ENCODE results near the gene IL13RA1. TPM values are rescaled to one million over a fixed set of nuclear protein-coding genes. Genes with fewer than 3 reads are reported as not detected.

IL13RA1 gene
- total and polyA plus RNA-seq, 2 experiments from 2014 or later, result 2.7 to 6.6 TPM

- ATAC-seq (no peak), DNase-seq (ENCODE audit: low spot score) (no peak)
- H3K4me1 Mint-ChIP-seq, result peaks cover 11% of the 10 kb centered on the region
- Histone ChIP-seq H3F3A (replicated peaks; ENCODE audit: low read depth) (no peaks in the 10 kb centered on the region), H4K20me1 (replicated peaks; ENCODE audit: insufficient read depth) (no peaks in the 10 kb centered on the region), H3K79me2 (replicated peaks; ENCODE audit: insufficient read depth) (no peaks in the 10 kb centered on the region), H3K4me2 (no peak overlapping the region), H3K9me2 (ENCODE audit: insufficient read depth) (no peaks in the 10 kb centered on the region), H3K36me3 (ENCODE audit: insufficient read depth) (no peaks in the 10 kb centered on the region), H3K4me3 (no peak overlapping the region), H3K27ac (ENCODE audit: low read depth) (no peak overlapping the region), H3K27me3 (ENCODE audit: insufficient read depth) (no peaks in the 10 kb centered on the region), H2AFZ (no peak overlapping the region), H3K4me1 (ENCODE audit: insufficient read depth) (peaks cover 8% of the 10 kb centered on the region; the same call in 1 of the 2 replicates)
- no peak for TF ChIP-seq NANOG (IDR thresholded peaks at IDR 0.05; ENCODE audit: borderline replicate concordance)
- no peak for TF ChIP-seq POLR2AphosphoS5 (IDR thresholded peaks at IDR 0.05; ENCODE audit: low read depth)
- H3K4me3 Mint-ChIP-seq, result no peak overlapping the region
- H3K36me3 Mint-ChIP-seq (ENCODE audit: low read depth), result peaks cover 2% of the 10 kb centered on the region; the same call in 1 of the 3 replicates
- H3K27me3 Mint-ChIP-seq (ENCODE audit: insufficient read depth, low read depth, poor library complexity), result peaks cover 2% of the 10 kb centered on the region
- H3K27ac Mint-ChIP-seq, result no peak overlapping the region
- peaks cover 13% of the 10 kb centered on the region; the same call in 2 of the 3 replicates for H3K9me3 Mint-ChIP-seq
Observed at GRCh38 chrX:118739577-118739976, 12.2 kb downstream of the IL13RA1 start.

- ATAC-seq, result no peak
- peaks cover 2% of the 10 kb centered on the region for H3K27me3 Mint-ChIP-seq (ENCODE audit: insufficient read depth, low read depth, poor library complexity)
- H3K9me3 Mint-ChIP-seq, result peaks cover 13% of the 10 kb centered on the region; the same call in 2 of the 3 replicates
- no peak for TF ChIP-seq STAT1 (IDR thresholded peaks at IDR 0.05; ENCODE audit: unreplicated experiment)
- no peak for TF ChIP-seq JUNB (IDR thresholded peaks at IDR 0.05; ENCODE audit: unreplicated experiment)
- TF ChIP-seq NANOG (IDR thresholded peaks at IDR 0.05; ENCODE audit: borderline replicate concordance), result no peak
- TF ChIP-seq ZNF462 (CRISPR knock-in tag; IDR thresholded peaks at IDR 0.05), result no peak
- no peak for TF ChIP-seq ZNF114 (CRISPR knock-in tag; IDR thresholded peaks at IDR 0.05)
- no peak for TF ChIP-seq EZH2 (IDR thresholded peaks at IDR 0.05; ENCODE audit: low read depth, unreplicated experiment)
- TF ChIP-seq EZH2phosphoT487 (IDR thresholded peaks at IDR 0.05; ENCODE audit: unreplicated experiment), result no peak
- no peak for TF ChIP-seq POLR2AphosphoS5 (IDR thresholded peaks at IDR 0.05; ENCODE audit: low read depth)
- no peak for TF ChIP-seq CREB1 (CRISPR knock-in tag; IDR thresholded peaks at IDR 0.05; ENCODE audit: low read depth)
- no peak for TF ChIP-seq ETS1 (IDR thresholded peaks at IDR 0.05)
- TF ChIP-seq CTCF (conservative IDR thresholded peaks at IDR 0.05; ENCODE audit: low read depth in 2 of 2), result no peak
- no peak for TF ChIP-seq ZNF331 (CRISPR knock-in tag; IDR thresholded peaks at IDR 0.05; ENCODE audit: low read depth)
Observed at GRCh38 chrX:118740276-118740889, 13.0 kb downstream of the IL13RA1 start.

More at GRCh38 chrX:118740276-118740889, 13.0 kb downstream of the IL13RA1 start:
- no peak for DNase-seq (ENCODE audit: low spot score)
- Histone ChIP-seq H3F3A (replicated peaks; ENCODE audit: low read depth) (no peaks in the 10 kb centered on the region), H3K36me3 (ENCODE audit: insufficient read depth) (no peaks in the 10 kb centered on the region), H3K4me1 (ENCODE audit: insufficient read depth) (peaks cover 8% of the 10 kb centered on the region; the same call in 1 of the 2 replicates), H2AFZ (no peak overlapping the region), H4K20me1 (replicated peaks; ENCODE audit: insufficient read depth) (no peaks in the 10 kb centered on the region), H3K4me2 (no peak overlapping the region), H3K4me3 (no peak overlapping the region), H3K79me2 (replicated peaks; ENCODE audit: insufficient read depth) (no peaks in the 10 kb centered on the region), H3K27me3 (ENCODE audit: insufficient read depth) (no peaks in the 10 kb centered on the region), H3K27ac (ENCODE audit: low read depth) (no peak overlapping the region), H3K9me2 (ENCODE audit: insufficient read depth) (no peaks in the 10 kb centered on the region)
- H3K36me3 Mint-ChIP-seq (ENCODE audit: low read depth), result peaks cover 2% of the 10 kb centered on the region; the same call in 1 of the 3 replicates
- H3K4me3 Mint-ChIP-seq, result no peak overlapping the region
- H3K4me1 Mint-ChIP-seq, result peaks cover 13% of the 10 kb centered on the region
- H3K27ac Mint-ChIP-seq, result no peak overlapping the region

Measured in GM23338 (cell line).